ENCODE data around the gene CNRIP1.

CNRIP1 gene

DNA sequence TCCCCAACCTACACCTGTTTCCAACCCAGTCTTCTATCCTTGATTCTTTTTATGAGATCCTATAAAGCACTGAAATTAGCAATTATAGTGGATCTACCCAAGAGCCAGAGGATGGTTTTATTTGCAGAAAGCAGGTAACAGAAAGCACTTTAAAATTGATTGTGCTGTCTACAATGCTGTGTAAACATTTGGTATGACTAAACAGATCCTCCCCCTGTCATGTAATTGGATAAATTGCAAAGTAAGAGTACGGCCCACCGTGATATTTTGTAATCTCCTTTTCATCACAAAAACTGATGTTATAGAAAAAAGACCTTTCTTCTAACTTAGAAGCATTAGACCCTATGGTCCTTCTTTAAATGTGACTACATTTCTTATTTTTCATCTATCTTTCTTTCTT is 56.1 kb downstream of the CNRIP1 start:
- in situ Hi-C loops (cut with MboI; ENCODE audit: low pct_unique_long_range_greater_than_20kb, low sequenced_read_pairs, unreplicated experiment), result no loop called here
- TF ChIP-seq, protein P1, sequence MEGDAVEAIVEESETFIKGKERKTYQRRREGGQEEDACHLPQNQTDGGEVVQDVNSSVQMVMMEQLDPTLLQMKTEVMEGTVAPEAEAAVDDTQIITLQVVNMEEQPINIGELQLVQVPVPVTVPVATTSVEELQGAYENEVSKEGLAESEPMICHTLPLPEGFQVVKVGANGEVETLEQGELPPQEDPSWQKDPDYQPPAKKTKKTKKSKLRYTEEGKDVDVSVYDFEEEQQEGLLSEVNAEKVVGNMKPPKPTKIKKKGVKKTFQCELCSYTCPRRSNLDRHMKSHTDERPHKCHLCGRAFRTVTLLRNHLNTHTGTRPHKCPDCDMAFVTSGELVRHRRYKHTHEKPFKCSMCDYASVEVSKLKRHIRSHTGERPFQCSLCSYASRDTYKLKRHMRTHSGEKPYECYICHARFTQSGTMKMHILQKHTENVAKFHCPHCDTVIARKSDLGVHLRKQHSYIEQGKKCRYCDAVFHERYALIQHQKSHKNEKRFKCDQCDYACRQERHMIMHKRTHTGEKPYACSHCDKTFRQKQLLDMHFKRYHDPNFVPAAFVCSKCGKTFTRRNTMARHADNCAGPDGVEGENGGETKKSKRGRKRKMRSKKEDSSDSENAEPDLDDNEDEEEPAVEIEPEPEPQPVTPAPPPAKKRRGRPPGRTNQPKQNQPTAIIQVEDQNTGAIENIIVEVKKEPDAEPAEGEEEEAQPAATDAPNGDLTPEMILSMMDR (IDR thresholded peaks at IDR 0.05; ENCODE audit: extremely low read depth, insufficient read depth, missing control alignments), result no peak
- DNase-seq (ENCODE audit: low spot score), result no peak

- no peak for DNase-seq (ENCODE audit: low spot score)
- in situ Hi-C loops (cut with MboI; ENCODE audit: low pct_unique_long_range_greater_than_20kb, low sequenced_read_pairs, unreplicated experiment), result no loop called here
- TF ChIP-seq, protein P1 (IDR thresholded peaks at IDR 0.05; ENCODE audit: extremely low read depth, insufficient read depth, missing control alignments), result no peak
Observed at GRCh38 chr2:68258851-68259250, 60.9 kb downstream of the CNRIP1 start.

DNA sequence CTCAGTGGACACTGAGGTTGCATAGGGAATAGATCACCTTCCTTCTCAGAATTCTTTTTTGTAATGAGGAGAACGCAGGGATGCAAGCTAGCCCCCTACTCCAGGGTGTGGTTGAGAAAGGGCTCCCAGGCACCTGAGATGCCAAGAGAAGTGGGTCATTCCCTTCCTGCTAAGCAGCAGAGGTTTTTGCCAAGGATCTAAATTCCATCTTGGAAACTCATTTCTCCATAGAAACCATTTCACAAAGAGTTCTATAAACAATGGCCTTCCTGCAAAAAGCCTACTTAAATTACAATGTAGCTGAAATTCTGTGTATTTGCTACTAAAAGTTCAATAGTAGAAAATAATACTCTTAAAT is 63.7 kb downstream of the CNRIP1 start:
- DNase-seq (ENCODE audit: low spot score), result no peak
- in situ Hi-C loops (cut with MboI; ENCODE audit: low pct_unique_long_range_greater_than_20kb, low sequenced_read_pairs, unreplicated experiment), result no loop called here
- TF ChIP-seq, protein P1 (IDR thresholded peaks at IDR 0.05; ENCODE audit: extremely low read depth, insufficient read depth, missing control alignments), result no peak

DNA sequence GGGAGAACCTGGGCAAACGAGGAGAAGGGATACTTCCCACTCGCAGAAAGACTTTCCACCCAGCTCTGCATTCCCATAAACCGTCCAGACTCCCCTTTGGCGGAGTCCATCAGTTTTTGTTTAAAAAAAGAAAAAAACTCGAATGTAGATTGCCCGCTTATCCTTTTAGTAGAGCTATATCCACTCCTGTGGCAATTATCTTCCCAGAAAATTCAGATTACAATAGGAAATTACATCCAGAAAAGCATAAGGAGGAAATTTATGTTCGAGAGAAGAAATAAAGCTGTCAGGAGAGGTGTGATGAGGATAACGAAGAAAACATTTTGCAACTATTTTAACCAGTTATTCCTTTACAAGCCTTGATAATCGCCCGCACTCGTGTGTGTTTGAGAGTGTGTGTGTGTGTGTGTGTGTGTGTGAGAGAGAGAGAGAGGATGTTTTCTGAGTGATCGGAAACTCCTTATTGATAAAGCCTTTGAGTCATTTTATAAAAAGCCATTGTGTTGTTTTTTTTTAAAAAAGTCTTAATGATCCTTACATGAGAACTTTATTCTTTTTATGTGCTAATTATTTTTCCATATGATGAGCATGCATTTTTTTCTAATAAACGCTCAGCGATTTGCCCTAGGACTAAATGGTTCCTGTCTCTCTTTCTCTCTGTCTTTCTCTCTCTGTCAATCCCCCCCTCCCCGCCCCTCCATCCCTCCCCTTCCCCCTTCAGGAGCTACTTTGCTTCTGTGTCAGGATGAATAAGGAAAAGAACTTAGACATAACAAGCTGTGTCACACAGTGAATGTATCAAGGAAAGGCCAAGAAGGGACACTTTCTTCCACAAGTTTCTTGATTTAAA is 66.3 kb downstream of the CNRIP1 start:
- TF ChIP-seq, protein P1 (IDR thresholded peaks at IDR 0.05; ENCODE audit: extremely low read depth, insufficient read depth, missing control alignments), result no peak
- DNase-seq (ENCODE audit: low spot score), result no peak
- in situ Hi-C loops (cut with MboI; ENCODE audit: low pct_unique_long_range_greater_than_20kb, low sequenced_read_pairs, unreplicated experiment), result no loop called here

DNA sequence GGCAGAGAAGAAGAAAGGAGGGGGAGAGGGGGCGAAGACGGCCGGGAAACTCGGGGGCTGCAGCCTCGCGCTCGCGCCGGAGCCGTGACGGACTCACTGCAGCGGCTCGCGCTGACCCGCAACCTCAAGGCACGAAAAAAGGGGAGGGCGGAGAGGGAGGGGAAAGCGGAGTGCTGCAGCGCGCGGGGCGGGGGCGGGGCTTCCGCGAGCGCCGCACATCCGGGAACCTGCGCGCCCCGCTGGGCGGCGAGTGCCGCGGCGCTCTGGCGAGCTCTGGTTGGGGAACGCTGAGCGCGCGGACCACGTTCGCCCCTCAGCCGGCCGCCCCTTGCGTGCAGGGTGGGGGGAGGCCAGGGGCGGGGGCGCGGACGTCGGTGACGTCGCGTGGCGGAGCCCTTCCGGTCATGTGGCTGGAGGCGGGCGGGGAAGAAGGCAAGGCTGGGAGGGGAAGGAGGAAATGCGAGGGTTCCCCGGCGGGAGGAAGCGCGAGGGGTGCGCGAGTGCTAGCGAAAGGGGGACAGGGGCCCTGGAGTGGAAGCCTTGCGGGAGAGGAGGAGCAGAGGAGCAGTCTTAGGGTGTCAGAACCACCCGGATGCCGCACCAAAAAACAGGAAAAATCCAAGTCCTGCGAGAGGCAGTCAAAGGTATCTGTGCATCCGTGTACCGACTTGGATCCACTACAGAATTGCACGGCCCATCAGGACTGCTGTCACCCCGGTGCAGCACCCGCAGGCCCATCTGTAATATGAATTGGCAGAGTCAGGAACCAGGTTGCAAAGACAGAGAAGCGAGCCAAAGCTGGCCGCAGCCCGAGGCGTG is 67.1 kb downstream of the CNRIP1 start, which contains the start of gene PPP3R1:
Gene PPP3R1 (minus strand): TSS at position 133 of the 819 bp plus-strand sequence. CDS start 405 bp downstream, outside the sequence.
- in situ Hi-C loops (cut with MboI; ENCODE audit: low pct_unique_long_range_greater_than_20kb, low sequenced_read_pairs, unreplicated experiment), result no loop called here
- TF ChIP-seq, protein P1 (IDR thresholded peaks at IDR 0.05; ENCODE audit: extremely low read depth, insufficient read depth, missing control alignments), result no peak
- DNase-seq (ENCODE audit: low spot score), result peak; percentile 94

- peak; percentile 49 for DNase-seq (ENCODE audit: low spot score)
- in situ Hi-C loops (cut with MboI; ENCODE audit: low pct_unique_long_range_greater_than_20kb, low sequenced_read_pairs, unreplicated experiment), result no loop called here
- TF ChIP-seq, protein P1 (IDR thresholded peaks at IDR 0.05; ENCODE audit: extremely low read depth, insufficient read depth, missing control alignments), result no peak
Observed at GRCh38 chr2:68251855-68252399, 67.8 kb downstream of the CNRIP1 start.
